Uterus (tissue), 4 donors: ENCODE data around the gene KRT72. TPM values are rescaled to one million over a fixed set of nuclear protein-coding genes. Genes with fewer than 3 reads are reported as not detected.

Source experiments
- DNase-seq, 2 donors: peaks; one replicate each; pipeline ENCODE4 v3.0.0-alpha.2; 2019 to 2020
- H3K27ac ChIP-seq, 2 donors: fragments of 200-600 bp; sonication (generic); 1 replicate in 1 of 2; 2 replicates in 1 of 2; pipeline ENCODE4 v1.5.1; 2016 to 2018
- H3K27me3 ChIP-seq, 2 donors: fragments of 200-600 bp; sonication (generic); one replicate each; pipeline ENCODE4 v1.5.1; 2018 to 2019; ENCODE audit warnings: control low read depth in 1 of 2
- H3K36me3 ChIP-seq, 2 donors: fragments of 200-600 bp; sonication (generic); one replicate each; pipeline ENCODE4 v1.5.1; 2019; ENCODE audit warnings: control low read depth in 1 of 2
- H3K4me1 ChIP-seq, 2 donors: fragments of 200-600 bp; sonication (generic); one replicate each; pipeline ENCODE4 v1.5.1; 2018 to 2019; ENCODE audit warnings: control low read depth in 1 of 2
- H3K4me3 ChIP-seq, 2 donors: fragments of 200-600 bp; sonication (generic); 1 replicate in 1 of 2; 2 replicates in 1 of 2; pipeline ENCODE4 v1.5.1; 2018 to 2019; ENCODE audit warnings: mild to moderate bottlenecking in 1 of 2
- H3K9me3 ChIP-seq, 2 donors: fragments of 200-600 bp; sonication (generic); one replicate each; pipeline ENCODE4 v1.5.1; 2019; ENCODE audit warnings: control low read depth in 1 of 2
- POLR2A ChIP-seq, 2 donors: fragments of 450-650 bp; IDR thresholded peaks; one replicate each; pipeline ENCODE4 v1.6.1; 2016; ENCODE audit warnings: antibody characterized with exemption in 2 of 2, mild to moderate bottlenecking in 1 of 2, moderate library complexity in 1 of 2
- intact Hi-C: fragments of 100-400 bp; cut with DNase I; formaldehyde crosslinking; loops from one replicate; pipeline ENCODE4 v1.15.1; 2023; ENCODE audit warnings: low total_unique reads
- total RNA-seq, 4 donors: library from RNA; depleted of rRNA in 3 of 4; stranded (reverse); fragments of >200 nt in 3 of 4; gene quantifications; one replicate each; pipeline versions ENCODE4 v1.1.0 to v1.2.4, GENCODE V29; 2014 to 2023
- TF ChIP-seq, protein P1 (sequence below), 4 experiments: fragments of 200-600 bp in 2 of 4; fragments of 450-650 bp in 2 of 4; sonication (generic) in 2 of 4; IDR thresholded peaks; one replicate each; pipeline ENCODE4 v1.5.1; 2016 to 2019; ENCODE audit warnings: antibody characterized with exemption in 4 of 4, mild to moderate bottlenecking in 2 of 4, moderate library complexity in 1 of 4
- donor health status: DM: yes; HTN: yes; CAD: no.

The KRT72 gene
- total RNA-seq, 4 donors from 2014 or later: 0.51 TPM; not detected in 3

DNA sequence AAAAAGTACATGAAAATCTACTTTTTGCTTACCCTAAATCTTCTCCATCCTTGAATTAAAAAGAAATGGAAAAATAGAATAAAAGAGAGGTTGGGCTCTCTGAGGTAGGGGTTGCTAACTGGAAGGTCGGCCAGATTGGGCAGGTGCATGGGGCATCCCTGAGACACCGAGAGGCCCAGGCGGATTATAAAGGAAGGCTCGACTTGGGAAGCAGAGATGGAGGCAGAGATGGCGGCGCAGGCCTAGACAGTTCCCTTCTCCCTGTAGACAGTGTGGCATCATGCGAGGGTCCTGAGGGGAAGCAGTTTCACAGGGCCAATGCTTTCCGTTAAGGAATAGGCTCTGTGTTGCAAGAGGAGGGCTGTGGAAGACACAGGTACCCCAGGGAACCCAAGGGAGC lies 23.9 kb downstream of the KRT72 start:
- DNase-seq: no peak
- intact Hi-C loops: no loop called here
- H3K36me3 ChIP-seq: no peaks in the 10 kb centered on the region

DNA sequence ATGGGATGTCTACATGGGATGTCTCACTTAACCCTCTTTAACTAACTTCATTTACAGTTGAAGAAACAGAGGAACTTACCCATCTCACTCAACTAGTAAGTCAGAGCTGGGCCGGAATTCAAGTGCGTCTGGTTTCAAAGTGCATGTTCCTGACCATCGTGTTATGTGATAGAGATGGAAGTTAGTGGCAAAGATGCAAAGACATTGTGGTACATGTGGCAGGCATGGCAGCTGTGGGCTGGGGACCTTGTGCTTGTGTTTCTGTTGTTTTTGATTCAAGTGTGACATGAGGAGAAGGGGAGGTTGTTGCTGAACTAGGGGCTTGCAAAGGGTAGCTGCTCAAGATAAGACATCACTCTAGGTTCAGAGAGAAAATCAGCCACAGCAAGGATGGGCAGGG lies 25.3 kb downstream of the KRT72 start:
- no peaks in the 10 kb centered on the region for H3K4me1 ChIP-seq
- H3K27ac ChIP-seq: no peak overlapping the region
- H3K9me3 ChIP-seq: no peaks in the 10 kb centered on the region
- TF ChIP-seq, protein P1, sequence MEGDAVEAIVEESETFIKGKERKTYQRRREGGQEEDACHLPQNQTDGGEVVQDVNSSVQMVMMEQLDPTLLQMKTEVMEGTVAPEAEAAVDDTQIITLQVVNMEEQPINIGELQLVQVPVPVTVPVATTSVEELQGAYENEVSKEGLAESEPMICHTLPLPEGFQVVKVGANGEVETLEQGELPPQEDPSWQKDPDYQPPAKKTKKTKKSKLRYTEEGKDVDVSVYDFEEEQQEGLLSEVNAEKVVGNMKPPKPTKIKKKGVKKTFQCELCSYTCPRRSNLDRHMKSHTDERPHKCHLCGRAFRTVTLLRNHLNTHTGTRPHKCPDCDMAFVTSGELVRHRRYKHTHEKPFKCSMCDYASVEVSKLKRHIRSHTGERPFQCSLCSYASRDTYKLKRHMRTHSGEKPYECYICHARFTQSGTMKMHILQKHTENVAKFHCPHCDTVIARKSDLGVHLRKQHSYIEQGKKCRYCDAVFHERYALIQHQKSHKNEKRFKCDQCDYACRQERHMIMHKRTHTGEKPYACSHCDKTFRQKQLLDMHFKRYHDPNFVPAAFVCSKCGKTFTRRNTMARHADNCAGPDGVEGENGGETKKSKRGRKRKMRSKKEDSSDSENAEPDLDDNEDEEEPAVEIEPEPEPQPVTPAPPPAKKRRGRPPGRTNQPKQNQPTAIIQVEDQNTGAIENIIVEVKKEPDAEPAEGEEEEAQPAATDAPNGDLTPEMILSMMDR (IDR thresholded peaks at IDR 0.05): no peak
- TF ChIP-seq POLR2A (IDR thresholded peaks at IDR 0.05): no peak
- DNase-seq: no peak
- H3K4me3 ChIP-seq: no peak overlapping the region
- H3K36me3 ChIP-seq: no peaks in the 10 kb centered on the region
- intact Hi-C loops: no loop called here
- no peaks in the 10 kb centered on the region for H3K27me3 ChIP-seq

More for the DNA sequence above, 23.9 kb downstream of the KRT72 start:
- TF ChIP-seq, protein P1 (IDR thresholded peaks at IDR 0.05): no peak
- TF ChIP-seq POLR2A (IDR thresholded peaks at IDR 0.05): no peak
- H3K27ac ChIP-seq: no peak overlapping the region
- no peaks in the 10 kb centered on the region for H3K9me3 ChIP-seq
- no peaks in the 10 kb centered on the region for H3K4me1 ChIP-seq
- no peaks in the 10 kb centered on the region for H3K27me3 ChIP-seq
- H3K4me3 ChIP-seq: no peak overlapping the region

DNA sequence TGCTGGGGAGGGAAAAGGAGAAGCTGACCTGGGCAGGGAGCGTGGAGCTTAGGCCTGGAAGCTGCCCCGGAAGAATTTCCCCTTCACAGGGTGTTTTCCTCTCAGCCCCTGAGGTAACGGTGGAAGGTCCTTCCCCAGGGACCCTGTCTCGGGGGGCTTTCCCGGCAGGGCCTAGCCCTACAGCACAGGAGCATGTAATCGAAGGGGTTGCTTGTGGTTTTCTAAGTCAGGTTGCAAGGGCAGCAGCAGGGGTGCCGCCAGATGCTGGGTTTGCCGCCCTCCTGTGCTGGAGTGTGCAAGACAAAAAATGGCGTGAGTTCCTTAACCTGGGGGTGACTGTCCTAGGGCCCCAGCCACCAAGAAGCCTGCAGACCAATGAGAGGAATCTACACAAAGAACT lies 26.0 kb downstream of the KRT72 start:
- H3K4me1 ChIP-seq: no peaks in the 10 kb centered on the region
- H3K27ac ChIP-seq: no peak overlapping the region
- no peaks in the 10 kb centered on the region for H3K36me3 ChIP-seq
- H3K9me3 ChIP-seq: no peaks in the 10 kb centered on the region
- intact Hi-C loops: no loop called here
- no peak for DNase-seq
- no peaks in the 10 kb centered on the region for H3K27me3 ChIP-seq
- no peak for TF ChIP-seq POLR2A (IDR thresholded peaks at IDR 0.05)
- TF ChIP-seq, protein P1 (IDR thresholded peaks at IDR 0.05): no peak
- H3K4me3 ChIP-seq: no peak overlapping the region

DNA sequence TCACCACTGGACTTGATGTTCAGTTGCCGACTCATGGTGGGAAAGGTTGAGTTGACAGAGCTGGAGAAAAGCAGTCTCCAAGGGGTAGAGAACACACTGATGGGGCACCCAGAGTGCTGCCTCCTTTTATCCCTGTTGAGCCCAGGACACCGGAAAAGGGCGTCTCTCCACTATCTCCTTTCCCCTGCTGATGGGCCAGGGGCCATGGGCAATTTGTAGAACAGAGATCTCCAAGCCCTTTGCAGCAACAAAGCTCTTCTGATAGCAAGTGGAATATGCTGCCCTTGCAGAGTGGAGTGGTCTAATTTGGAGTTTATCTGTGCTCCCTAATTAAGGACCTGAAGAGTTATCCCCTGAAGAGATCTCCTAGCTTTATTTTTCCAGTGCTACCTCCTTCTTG lies 27.5 kb downstream of the KRT72 start, which contains the start of gene KRT74:
Gene KRT74 (minus strand): TSS at position 101 of the 400 bp plus-strand sequence. CDS start 66 bp downstream, at position 35.
- Histone ChIP-seq H3K9me3 (no peaks in the 10 kb centered on the region), H3K27me3 (no peaks in the 10 kb centered on the region), H3K27ac (no peak within 1 kb of the TSS), H3K4me1 (no peaks in the 10 kb centered on the region), H3K4me3 (no peak within 1 kb of the TSS), H3K36me3 (no peaks in the 10 kb centered on the region)
- DNase-seq: no peak
- intact Hi-C loops: no loop called here
- TF ChIP-seq, protein P1 (IDR thresholded peaks at IDR 0.05): no peak
- TF ChIP-seq POLR2A (IDR thresholded peaks at IDR 0.05): no peak

DNA sequence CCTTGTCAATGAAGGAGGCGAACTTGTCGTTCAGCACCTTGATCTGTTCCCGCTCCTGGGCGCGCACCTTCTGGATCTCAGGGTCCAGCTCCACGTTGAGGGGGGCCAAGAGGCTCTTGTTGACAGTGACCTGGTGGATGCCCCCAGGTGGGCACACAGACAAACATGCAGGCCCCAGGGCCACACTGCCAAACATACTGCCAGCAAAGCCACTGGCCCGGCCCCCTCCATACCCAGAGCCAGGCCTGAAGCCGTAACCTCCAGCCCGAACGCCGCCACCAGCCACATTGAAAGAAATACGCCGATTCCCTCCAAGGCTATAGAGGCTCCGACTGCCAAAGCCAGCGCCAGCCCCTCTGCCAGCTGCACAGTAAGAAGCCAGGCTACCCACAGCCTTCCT lies 28.0 kb downstream of the KRT72 start:
- Histone ChIP-seq H3K4me1 (no peaks in the 10 kb centered on the region), H3K36me3 (no peaks in the 10 kb centered on the region), H3K27ac (no peak overlapping the region), H3K9me3 (no peaks in the 10 kb centered on the region), H3K27me3 (no peaks in the 10 kb centered on the region), H3K4me3 (no peak overlapping the region)
- DNase-seq: no peak
- TF ChIP-seq, protein P1 (IDR thresholded peaks at IDR 0.05): no peak
- no peak for TF ChIP-seq POLR2A (IDR thresholded peaks at IDR 0.05)
- intact Hi-C loops: no loop called here
